ENCODE measurements around the gene ZSWIM8.

GRCh38 chr10:73850863-73851461 lies 65.6 kb downstream of the ZSWIM8 start:
- TF ChIP-seq GATA2 (IDR thresholded peaks at IDR 0.05; ENCODE audit: low read depth, low read length) (no peak), GATA3 (IDR thresholded peaks at IDR 0.05; ENCODE audit: low read depth, low read length) (no peak)
